GM12878 (cell line): ENCODE data around the gene ACSS1. TPM values are rescaled to one million over a fixed set of nuclear protein-coding genes. Genes with fewer than 3 reads are reported as not detected.

Experiments used
- ATAC-seq: fragments of 200-7000 bp; cut with Tn5 transposase; 3 replicates; pipeline ENCODE4 v1.9.1; 2020; ENCODE audit warnings: mild to moderate bottlenecking, moderate library complexity
- BruUV-seq: library from RNA; stranded (reverse); fragments of 400-500 nt; replicated peaks from 2 replicates; lab custom pipeline; 2021; lab: Mats Ljungman, UMichigan
- CTCF ChIA-PET: fragments of 300-600 bp; sonication (Branson Sonifier 250); formaldehyde crosslinking; extraction: SDS; loops from one replicate; lab custom pipeline; 2021; ENCODE audit warnings: inconsistent platforms; lab: Yijun Ruan, JAX
- POLR2A ChIA-PET: fragments of 350-600 bp; formaldehyde crosslinking; extraction: SDS; loops from one replicate; lab custom pipeline; 2021; ENCODE audit warnings: inconsistent platforms; lab: Charles Lee
- RAD21 ChIA-PET: fragments of 300-600 bp; sonication (Branson Sonifier 250); formaldehyde crosslinking; loops from one replicate; lab custom pipeline; 2023; ENCODE audit warnings: antibody characterized with exemption; ENCODE audit not compliant: unreplicated experiment; lab: Charles Lee
- SMC1A ChIA-PET: fragments of 300-600 bp; sonication (Branson Sonifier 250); formaldehyde crosslinking; loops from one replicate; lab custom pipeline; 2023; ENCODE audit not compliant: unreplicated experiment, uncharacterized antibody; lab: Charles Lee
- DNase-seq: peaks from one replicate; pipeline ENCODE4 v3.0.0-alpha.2; 2011; ENCODE audit warnings: low read depth, low spot score
- FAIRE-seq: peaks from 3 replicates; lab custom pipeline; 2011; peaks lifted over from hg19 to GRCh38; lab: Jason Lieb, UNC
- H2AFZ ChIP-seq: 2 replicates; pipeline ENCODE4 v1.6.0; 2011; ENCODE audit warnings: low read depth, low read length, control low read depth; ENCODE audit not compliant: control insufficient read depth
- H3K27ac ChIP-seq: 2 replicates; pipeline ENCODE4 v1.5.1; 2011; ENCODE audit warnings: control low read depth; ENCODE audit not compliant: control insufficient read depth, insufficient read depth
- H3K27me3 ChIP-seq, 2 experiments: replicated peaks in 1 of 2; 2 replicates each; pipeline versions ENCODE4 v1.6.0 to v1.6.1; 2011; ENCODE audit warnings: low read length in 1 of 2; ENCODE audit not compliant: control insufficient read depth in 2 of 2, insufficient read depth in 2 of 2
- H3K36me3 ChIP-seq, 2 experiments: 2 replicates each; pipeline ENCODE4 v1.5.1; 2011; ENCODE audit warnings: low read length in 1 of 2; ENCODE audit not compliant: control insufficient read depth in 2 of 2, insufficient read depth in 2 of 2
- H3K4me1 ChIP-seq: 2 replicates; pipeline ENCODE4 v1.6.1; 2011; ENCODE audit warnings: mild to moderate bottlenecking, low read length, moderate library complexity, mixed read lengths; ENCODE audit not compliant: control insufficient read depth, insufficient read depth
- H3K4me2 ChIP-seq: 2 replicates; pipeline ENCODE4 v1.6.0; 2011; ENCODE audit warnings: control low read depth; ENCODE audit not compliant: control insufficient read depth, insufficient read depth
- H3K4me3 ChIP-seq: fragments of 200-600 bp; sonication (generic); 2 replicates; pipeline ENCODE4 v1.5.1; 2016
- H3K79me2 ChIP-seq: 2 replicates; pipeline ENCODE4 v1.6.0; 2011; ENCODE audit warnings: low read length; ENCODE audit not compliant: control insufficient read depth, insufficient read depth
- H3K9ac ChIP-seq: 2 replicates; pipeline ENCODE4 v1.8.0; 2011; ENCODE audit warnings: low read length, control low read depth, mixed read lengths; ENCODE audit not compliant: control insufficient read depth, insufficient read depth
- H3K9me3 ChIP-seq: replicated peaks from 3 replicates; pipeline ENCODE4 v1.5.1; 2011; ENCODE audit warnings: mild to moderate bottlenecking, low read length; ENCODE audit not compliant: control insufficient read depth, insufficient read depth
- H4K20me1 ChIP-seq: 2 replicates; pipeline ENCODE4 v1.6.0; 2011; ENCODE audit not compliant: control insufficient read depth, insufficient read depth
- BCL11A ChIP-seq: IDR thresholded peaks from 2 replicates; pipeline ENCODE4 v1.6.1; 2011; ENCODE audit warnings: low read depth, low read length
- DPF2 ChIP-seq: fragments of 450-650 bp; IDR thresholded peaks from 2 replicates; pipeline ENCODE4 v1.6.1; 2017; ENCODE audit warnings: mild to moderate bottlenecking
- EZH2 ChIP-seq: IDR thresholded peaks from 2 replicates; pipeline ENCODE4 v1.6.1; 2012; ENCODE audit warnings: low read depth, mild to moderate bottlenecking, control low read depth, inconsistent platforms, low read length, borderline replicate concordance; ENCODE audit not compliant: control insufficient read depth
- MEF2B ChIP-seq: fragments of 450-650 bp; IDR thresholded peaks from 2 replicates; pipeline ENCODE4 v1.6.1; 2018; ENCODE audit warnings: mild to moderate bottlenecking, moderate library complexity; ENCODE audit not compliant: partially characterized antibody, poor library complexity, severe bottlenecking
- MYB ChIP-seq: fragments of 150-350 bp; IDR thresholded peaks from 2 replicates; pipeline ENCODE4 v1.6.1; 2014; ENCODE audit warnings: mild to moderate bottlenecking, low read depth, low read length, borderline replicate concordance
- NBN ChIP-seq: fragments of 450-650 bp; IDR thresholded peaks from 2 replicates; pipeline ENCODE4 v1.6.1; 2016
- SMARCA5 ChIP-seq: fragments of 450-650 bp; IDR thresholded peaks from 2 replicates; pipeline ENCODE4 v1.6.1; 2017; ENCODE audit warnings: mild to moderate bottlenecking
- YBX1 ChIP-seq: fragments of 450-650 bp; IDR thresholded peaks from 2 replicates; pipeline ENCODE4 v1.6.1; 2016; ENCODE audit warnings: antibody characterized with exemption
- WGBS: methylation state at CpG from one replicate; pipeline ENCODE4 v1.1.6; 2016; ENCODE audit warnings: low lambda C conversion rate; ENCODE audit not compliant: insufficient replicate concordance, insufficient coverage; ENCODE audit errors: missing lambda C conversion rate; 5-methylcytosine and 5-hydroxymethylcytosine counted together
- in situ Hi-C: fragments of 300-500 bp; cut with MboI; formaldehyde crosslinking; loops from 9 replicates; pipeline ENCODE4 v1.14.3; 2018; ENCODE audit warnings: mixed read lengths
- intact Hi-C: fragments of 100-400 bp; cut with micrococcal nuclease; formaldehyde crosslinking; loops from one replicate; pipeline ENCODE4 v1.14.2; 2022; ENCODE audit not compliant: unreplicated experiment
- polyA plus RNA-seq, 11 experiments: library from polyadenylated mRNA; depleted of rRNA in 4 of 11; unstranded in 6 of 11; stranded (reverse) in 5 of 11; fragments of >200 nt; fragmentation: Nextera tagmentation in 4 of 11; fragmentation: Illumina TruSeq in 1 of 11; extraction: Ambion mirVana in 4 of 11; extraction: Trizol in 1 of 11; gene quantifications; 1 replicate in 1 of 11; 2 replicates in 10 of 11; pipeline versions ENCODE4 v1.2.1 to v1.2.3, GENCODE V29; 2011 to 2016; ENCODE audit warnings: inconsistent platforms in 2 of 11, missing spikeins in 2 of 11, low read depth in 1 of 11
- total RNA-seq, 4 experiments: library from RNA; depleted of rRNA in 3 of 4; stranded (reverse); fragments of >200 nt in 3 of 4; fragmentation: Illumina TruSeq in 1 of 4; extraction: Trizol in 1 of 4; gene quantifications; 2 replicates each; pipeline versions ENCODE4 v1.2.1 to v1.2.3, GENCODE V29; 2013 to 2021
- TF ChIP-seq, protein P1 (sequence below): IDR thresholded peaks from 2 replicates; pipeline ENCODE4 v1.6.1; 2011; ENCODE audit warnings: borderline replicate concordance, low read depth, mild to moderate bottlenecking, moderate library complexity, low read length; ENCODE audit not compliant: insufficient read depth, poor library complexity, severe bottlenecking

Gene ACSS1
- total and polyA plus RNA-seq, 10 of the 15 experiments (the other 5 are each of a cell fraction or from before 2014, with no cell fraction given) = 1.3 to 44.9 (median 31.1) TPM

DNA sequence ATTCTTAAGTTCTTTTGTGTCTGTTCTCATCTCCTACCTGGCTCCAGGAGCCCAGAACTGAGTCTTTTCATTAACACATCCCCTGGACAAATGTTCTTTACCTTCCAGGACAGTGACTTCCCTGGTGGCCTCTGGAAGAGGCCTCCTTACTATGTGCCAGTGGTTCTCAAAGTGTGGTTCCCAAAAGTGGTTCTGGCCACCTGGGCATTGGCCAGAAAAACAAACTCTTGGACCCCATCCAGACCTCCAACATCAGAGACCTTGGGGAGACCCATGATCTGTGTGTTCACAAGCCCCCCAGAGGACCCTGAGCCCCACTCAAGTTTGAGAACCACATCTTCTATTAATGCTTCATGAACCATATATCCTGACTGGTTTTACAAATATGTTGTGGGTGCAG, 31.2 kb upstream of the ACSS1 start:
- ChIA-PET CTCF (interaction anchor here (0.7 to 1.8 kb wide), 2 partner anchors 8 to 84 kb away, joined by 5 read pairs; no protein-coding TSS in a partner anchor), SMC1A (no interaction called here), POLR2A (no interaction called here), RAD21 (interaction anchor here (0.6 kb wide), 1 partner anchor 310 kb away, joined by 3 read pairs; no protein-coding TSS in a partner anchor)
- Histone ChIP-seq H3K27me3 (peaks cover 0 to 8% of the 10 kb centered on the region in 2 experiments), H4K20me1 (no peaks in the 10 kb centered on the region), H3K9ac (no peak overlapping the region), H2AFZ (no peak overlapping the region), H3K27ac (no peak overlapping the region), H3K9me3 (no peaks in the 10 kb centered on the region), H3K4me3 (no peak overlapping the region), H3K36me3 (no peaks in the 10 kb centered on the region), H3K4me1 (peaks cover 6% of the 10 kb centered on the region; the same call in 1 of the 2 replicates), H3K79me2 (no peaks in the 10 kb centered on the region), H3K4me2 (no peak overlapping the region)
- TF ChIP-seq YBX1 (no peak), NBN (no peak), EZH2 (no peak), BCL11A (no peak)
- intact Hi-C loops (no loop called here), in situ Hi-C loops (no loop called here)
- BruUV-seq = no TSS peak
- DNase-seq = no peak
- ATAC-seq = no peak
- FAIRE-seq = no peak

DNA sequence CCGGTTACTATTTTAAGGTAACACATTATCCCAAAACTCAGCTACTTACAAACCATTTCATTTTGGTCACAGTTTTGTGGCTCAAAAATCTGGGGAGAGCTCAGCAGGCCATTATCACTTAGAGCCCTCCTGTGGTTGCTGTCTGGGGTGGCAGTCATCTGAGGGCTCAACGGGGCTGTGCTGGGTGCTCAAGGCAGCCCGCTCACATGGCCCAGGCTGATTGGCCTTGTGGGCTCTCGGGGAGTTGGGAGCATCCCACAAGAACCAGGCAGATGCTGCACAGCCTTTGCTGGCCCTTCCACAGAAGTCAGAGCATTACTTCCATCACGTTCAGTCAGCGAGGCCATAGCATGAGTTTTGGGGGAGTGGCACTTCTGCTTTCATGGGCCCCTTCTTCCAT, 30.3 kb upstream of the ACSS1 start:
- DNase-seq = no peak
- 44% methylated on average over 6 of the region's 6 CpGs for WGBS
- Histone ChIP-seq H3K4me1 (peaks cover 6% of the 10 kb centered on the region; the same call in 1 of the 2 replicates), H3K36me3 (no peaks in the 10 kb centered on the region; a peak in 1 of 4 replicates), H3K4me3 (no peak overlapping the region), H3K9ac (no peak overlapping the region), H4K20me1 (no peaks in the 10 kb centered on the region), H3K27ac (no peak overlapping the region), H3K9me3 (no peaks in the 10 kb centered on the region; the same call in 2 of the 3 replicates), H2AFZ (no peak overlapping the region), H3K79me2 (no peaks in the 10 kb centered on the region), H3K4me2 (no peak overlapping the region), H3K27me3 (peaks cover 5 to 14% of the 10 kb centered on the region in 2 experiments)
- SMC1A ChIA-PET = no interaction called here
- BruUV-seq = no TSS peak
- intact Hi-C loops = no loop called here
- in situ Hi-C loops = no loop called here
- no peak for ATAC-seq
- RAD21 ChIA-PET = no interaction called here
- POLR2A ChIA-PET = no interaction called here
- FAIRE-seq = no peak
- TF ChIP-seq DPF2 (no peak), MYB (no peak), SMARCA5 (no peak), MEF2B (no peak)
- TF ChIP-seq, protein P1, sequence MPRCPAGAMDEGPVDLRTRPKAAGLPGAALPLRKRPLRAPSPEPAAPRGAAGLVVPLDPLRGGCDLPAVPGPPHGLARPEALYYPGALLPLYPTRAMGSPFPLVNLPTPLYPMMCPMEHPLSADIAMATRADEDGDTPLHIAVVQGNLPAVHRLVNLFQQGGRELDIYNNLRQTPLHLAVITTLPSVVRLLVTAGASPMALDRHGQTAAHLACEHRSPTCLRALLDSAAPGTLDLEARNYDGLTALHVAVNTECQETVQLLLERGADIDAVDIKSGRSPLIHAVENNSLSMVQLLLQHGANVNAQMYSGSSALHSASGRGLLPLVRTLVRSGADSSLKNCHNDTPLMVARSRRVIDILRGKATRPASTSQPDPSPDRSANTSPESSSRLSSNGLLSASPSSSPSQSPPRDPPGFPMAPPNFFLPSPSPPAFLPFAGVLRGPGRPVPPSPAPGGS = no peak
- CTCF ChIA-PET = no interaction called here
